Upper lobe of left lung (tissue), 6 donors: ENCODE results near the gene SPDL1. TPM values are rescaled to one million over a fixed set of nuclear protein-coding genes. Genes with fewer than 3 reads are reported as not detected.

Experiments used
- ATAC-seq, 2 donors: fragments of 200-7000 bp; cut with Tn5 transposase; one replicate each; pipeline ENCODE4 v1.9.1; 2022; ENCODE audit warnings: mild to moderate bottlenecking in 2 of 2, moderate library complexity in 2 of 2; ENCODE audit not compliant: low FRiP score in 2 of 2
- DNase-seq, 2 donors: peaks; one replicate each; pipeline ENCODE4 v3.0.0-alpha.2; 2019 to 2020
- H3K27ac ChIP-seq, 4 donors: fragments of 200-600 bp; sonication (generic); one replicate each; pipeline ENCODE4 v1.5.1; 2016 to 2019
- H3K27me3 ChIP-seq, 4 donors: fragments of 200-600 bp; sonication (generic); one replicate each; pipeline ENCODE4 v1.5.1; 2017 to 2019
- H3K36me3 ChIP-seq, 4 donors: fragments of 200-600 bp; sonication (generic); one replicate each; pipeline ENCODE4 v1.5.1; 2016 to 2019
- H3K4me1 ChIP-seq, 4 donors: fragments of 200-600 bp; sonication (generic); one replicate each; pipeline ENCODE4 v1.5.1; 2018 to 2019
- H3K4me3 ChIP-seq, 4 donors: fragments of 200-600 bp; sonication (generic); one replicate each; pipeline ENCODE4 v1.5.1; 2017 to 2019; ENCODE audit warnings: mild to moderate bottlenecking in 2 of 4, moderate library complexity in 1 of 4
- H3K9me3 ChIP-seq, 4 donors: fragments of 200-600 bp; sonication (generic); one replicate each; pipeline ENCODE4 v1.5.1; 2018 to 2019
- EP300 ChIP-seq, 4 donors: sonication (generic); formaldehyde crosslinking; IDR thresholded peaks; one replicate each; pipeline ENCODE4 v1.5.1; 2017; ENCODE audit warnings: antibody characterized with exemption in 4 of 4, control low read depth in 2 of 4
- POLR2A ChIP-seq, 4 donors: fragments of 450-650 bp; IDR thresholded peaks; one replicate each; pipeline ENCODE4 v1.5.1; 2016 to 2017; ENCODE audit warnings: antibody characterized with exemption in 4 of 4, mild to moderate bottlenecking in 2 of 4
- POLR2AphosphoS5 ChIP-seq, 2 donors: sonication (generic); formaldehyde crosslinking; IDR thresholded peaks; one replicate each; pipeline ENCODE4 v1.5.1; 2017; ENCODE audit warnings: antibody characterized with exemption in 2 of 2
- WGBS, 2 donors: methylation state at CpG; one replicate each; pipeline ENCODE4 v1.1.5; 2017 to 2018; 5-methylcytosine and 5-hydroxymethylcytosine counted together
- total RNA-seq, 6 donors: library from RNA; depleted of rRNA in 4 of 6; stranded (reverse); fragments of >200 nt in 4 of 6; gene quantifications; one replicate each; pipeline versions ENCODE4 v1.1.0 to v1.2.1, GENCODE V29; 2016 to 2021
- TF ChIP-seq, protein P1 (sequence below), 6 experiments: fragments of 450-650 bp in 4 of 6; fragments of 200-600 bp in 2 of 6; sonication (generic) in 2 of 6; IDR thresholded peaks; one replicate each; pipeline ENCODE4 v1.5.1; 2016 to 2019; ENCODE audit warnings: antibody characterized with exemption in 6 of 6
- donor health status: DM: no; HTN: no; CAD: no; lungs with moderate emphysema.
- donor health status: DM: no; HTN: yes; CAD: no; lungs with severe emphysema.

Gene SPDL1
- total RNA-seq, 6 donors from 2014 or later: 1.9 to 9.2 (median 5.5) TPM

DNA sequence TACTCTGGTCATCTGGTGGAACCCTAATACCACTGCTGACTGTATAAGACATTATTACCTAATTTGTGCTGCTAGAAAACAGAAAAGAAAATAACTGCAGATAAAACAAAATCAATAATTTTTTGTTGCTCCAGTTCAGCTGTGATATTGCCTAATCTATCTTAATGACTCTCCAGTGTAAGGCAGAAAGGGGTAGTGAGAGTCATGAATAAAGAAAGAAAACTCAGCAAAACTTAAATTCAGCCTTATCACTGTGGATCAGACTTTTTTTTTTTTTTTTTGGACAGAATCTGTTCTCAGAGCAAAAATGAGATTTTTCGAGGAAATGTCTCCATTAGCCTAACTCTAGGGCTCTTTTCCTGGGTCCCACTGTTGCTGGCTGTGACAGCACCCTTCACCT is 52.4 kb downstream of the SPDL1 start:
- Histone ChIP-seq H3K4me1 (peaks cover 3 to 20% (median 13%) of the 10 kb centered on the region in 4 donors), H3K9me3 (peaks cover 0 to 11% (median 3%) of the 10 kb centered on the region in 4 donors), H3K27me3 (no peaks in the 10 kb centered on the region), H3K36me3 (no peaks in the 10 kb centered on the region), H3K27ac (no peak overlapping the region), H3K4me3 (no peak overlapping the region)
- ATAC-seq (peak in 1 of 2 donors; percentile 48), DNase-seq (no peak)
- 59 to 72% methylated on average over 1 of the region's 1 CpG for WGBS, 2 donors
- no peak for TF ChIP-seq EP300 (IDR thresholded peaks at IDR 0.05)
- TF ChIP-seq, protein P1, sequence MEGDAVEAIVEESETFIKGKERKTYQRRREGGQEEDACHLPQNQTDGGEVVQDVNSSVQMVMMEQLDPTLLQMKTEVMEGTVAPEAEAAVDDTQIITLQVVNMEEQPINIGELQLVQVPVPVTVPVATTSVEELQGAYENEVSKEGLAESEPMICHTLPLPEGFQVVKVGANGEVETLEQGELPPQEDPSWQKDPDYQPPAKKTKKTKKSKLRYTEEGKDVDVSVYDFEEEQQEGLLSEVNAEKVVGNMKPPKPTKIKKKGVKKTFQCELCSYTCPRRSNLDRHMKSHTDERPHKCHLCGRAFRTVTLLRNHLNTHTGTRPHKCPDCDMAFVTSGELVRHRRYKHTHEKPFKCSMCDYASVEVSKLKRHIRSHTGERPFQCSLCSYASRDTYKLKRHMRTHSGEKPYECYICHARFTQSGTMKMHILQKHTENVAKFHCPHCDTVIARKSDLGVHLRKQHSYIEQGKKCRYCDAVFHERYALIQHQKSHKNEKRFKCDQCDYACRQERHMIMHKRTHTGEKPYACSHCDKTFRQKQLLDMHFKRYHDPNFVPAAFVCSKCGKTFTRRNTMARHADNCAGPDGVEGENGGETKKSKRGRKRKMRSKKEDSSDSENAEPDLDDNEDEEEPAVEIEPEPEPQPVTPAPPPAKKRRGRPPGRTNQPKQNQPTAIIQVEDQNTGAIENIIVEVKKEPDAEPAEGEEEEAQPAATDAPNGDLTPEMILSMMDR (IDR thresholded peaks at IDR 0.05): no peak
- no peak for TF ChIP-seq POLR2AphosphoS5 (IDR thresholded peaks at IDR 0.05)
- TF ChIP-seq POLR2A (IDR thresholded peaks at IDR 0.05): no peak

DNA sequence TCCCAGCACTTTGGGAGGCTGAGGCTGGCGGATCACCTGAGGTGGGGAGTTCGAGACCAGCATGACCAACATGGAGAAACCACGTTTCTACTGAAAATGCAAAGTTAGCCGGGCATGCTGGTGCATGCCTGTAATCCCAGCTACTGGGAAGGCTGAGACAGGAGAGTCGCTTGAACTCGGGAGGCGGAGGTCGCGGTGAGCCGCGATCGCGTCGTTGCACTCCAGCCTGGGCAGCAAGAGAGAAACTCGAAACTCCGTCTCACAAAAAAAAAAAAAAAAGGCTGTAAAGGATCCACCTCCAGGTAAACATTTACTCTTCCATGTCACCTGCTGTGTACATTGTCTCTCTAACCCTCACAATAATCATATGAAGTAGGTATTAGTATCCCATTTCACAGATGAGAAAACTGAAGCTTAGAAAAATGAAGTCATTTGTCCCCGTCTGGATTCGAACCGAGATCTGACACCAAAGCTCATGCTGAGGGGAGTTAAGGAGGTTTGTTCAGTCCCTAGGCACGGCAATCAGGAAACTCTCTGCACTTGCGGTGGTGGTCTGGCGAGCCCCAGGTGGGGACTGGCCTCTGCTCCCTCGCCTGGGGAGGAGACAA is 53.0 kb downstream of the SPDL1 start:
- WGBS, 2 donors: 54 to 63% methylated on average over 22 to 23 of the region's 23 CpGs
- Histone ChIP-seq H3K4me1 (peaks cover 3 to 17% (median 15%) of the 10 kb centered on the region in 4 donors), H3K36me3 (no peaks in the 10 kb centered on the region), H3K27me3 (no peaks in the 10 kb centered on the region), H3K27ac (peak overlapping the region in 3 of 4 donors; percentile 78 to 86 (median 86)), H3K4me3 (peak overlapping the region in 3 of 4 donors; percentile 44 to 60 (median 55)), H3K9me3 (peaks cover 0 to 11% (median 3%) of the 10 kb centered on the region in 4 donors)
- DNase-seq (peak in 1 of 2 donors; percentile 70), ATAC-seq (no peak)
- TF ChIP-seq POLR2AphosphoS5 (IDR thresholded peaks at IDR 0.05): no peak
- no peak for TF ChIP-seq POLR2A (IDR thresholded peaks at IDR 0.05)
- TF ChIP-seq, protein P1 (IDR thresholded peaks at IDR 0.05): no peak
- TF ChIP-seq EP300 (IDR thresholded peaks at IDR 0.05): no peak

DNA sequence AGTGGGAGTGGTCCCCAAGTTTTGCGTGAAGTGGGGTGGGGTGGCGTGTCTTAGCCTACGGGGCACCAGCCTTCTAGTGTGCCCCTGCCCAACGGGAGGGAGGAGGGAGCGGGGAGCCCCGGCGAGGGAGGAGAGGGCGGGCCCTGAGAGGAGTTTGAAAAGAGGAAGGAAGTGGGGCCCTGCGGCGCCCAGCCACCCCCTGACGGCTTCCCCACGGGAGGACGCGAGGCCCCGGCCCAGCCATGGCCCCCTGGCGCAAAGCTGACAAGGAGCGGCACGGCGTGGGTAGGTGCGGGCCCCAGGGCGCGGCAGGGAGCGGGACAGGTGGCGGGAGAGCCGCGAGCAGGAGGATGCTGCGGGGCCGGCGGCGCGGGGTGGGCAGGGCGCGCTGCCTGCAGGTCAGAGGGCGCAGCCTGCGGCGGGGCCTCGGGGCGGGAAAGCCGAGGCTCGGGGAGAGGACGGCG is 53.5 kb downstream of the SPDL1 start, which contains the start of gene DOCK2:
Gene DOCK2 (plus strand): TSS at position 191 of the 464 bp plus-strand sequence. CDS start 52 bp downstream, at position 243.
- H3K27ac ChIP-seq: peak within 1 kb of the TSS; percentile 78 to 86 (median 84)
- TF ChIP-seq EP300 (IDR thresholded peaks at IDR 0.05) (no peak), POLR2A (IDR thresholded peaks at IDR 0.05) (peak in 1 of 4 donors; percentile 49), POLR2AphosphoS5 (IDR thresholded peaks at IDR 0.05) (peak in 1 of 2 donors; percentile 13)
- no peaks in the 10 kb centered on the region for H3K36me3 ChIP-seq
- H3K4me1 ChIP-seq: peaks cover 3 to 19% (median 15%) of the 10 kb centered on the region in 4 donors
- peaks cover 0 to 11% (median 3%) of the 10 kb centered on the region in 4 donors for H3K9me3 ChIP-seq
- DNase-seq (peak; percentile 79 to 92), ATAC-seq (peak; percentile 76 to 93)
- H3K4me3 ChIP-seq: peak within 1 kb of the TSS; percentile 24 to 60 (median 50)
- no peaks in the 10 kb centered on the region for H3K27me3 ChIP-seq
- 0 to 1% methylated on average over 18 to 22 of the region's 42 CpGs for WGBS, 2 donors

DNA sequence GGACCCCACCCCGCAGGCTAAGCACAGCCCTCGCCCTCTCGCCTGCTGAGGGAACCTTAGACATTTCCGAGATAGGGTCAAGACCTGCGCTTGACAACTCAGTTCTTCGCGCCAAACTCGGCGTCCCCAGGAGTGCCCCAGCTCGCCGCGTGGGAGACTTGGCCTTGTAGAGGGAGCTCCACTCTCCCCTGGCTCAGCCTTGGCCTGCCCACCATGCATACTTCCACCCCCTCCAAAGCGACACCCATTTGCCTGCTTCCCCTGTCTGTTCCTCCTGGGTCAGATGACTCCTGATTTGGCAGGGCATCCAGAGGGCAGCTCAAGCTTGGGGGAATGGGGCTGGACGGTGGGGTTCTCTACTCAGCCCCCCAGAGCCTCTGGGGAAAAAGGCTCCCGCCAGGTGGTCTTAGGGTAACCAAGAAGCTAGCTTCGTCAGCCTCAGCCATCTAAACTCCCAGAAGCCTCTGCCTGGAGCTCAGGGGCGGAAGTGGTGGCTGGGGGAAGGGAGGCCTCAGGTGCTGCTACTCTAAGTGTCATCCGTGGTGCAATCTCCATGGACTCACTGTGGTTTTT is 54.1 kb downstream of the SPDL1 start:
- DNase-seq (peak in 1 of 2 donors; percentile 68), ATAC-seq (peak; percentile 44 to 64)
- Histone ChIP-seq H3K27ac (peak overlapping the region; percentile 78 to 86 (median 84)), H3K4me3 (peak overlapping the region; percentile 24 to 60 (median 50)), H3K9me3 (peaks cover 0 to 11% (median 3%) of the 10 kb centered on the region in 4 donors), H3K4me1 (peaks cover 3 to 19% (median 15%) of the 10 kb centered on the region in 4 donors), H3K36me3 (no peaks in the 10 kb centered on the region), H3K27me3 (no peaks in the 10 kb centered on the region)
- TF ChIP-seq EP300 (IDR thresholded peaks at IDR 0.05) (no peak), POLR2AphosphoS5 (IDR thresholded peaks at IDR 0.05) (peak in 1 of 2 donors; percentile 26)
- 35 to 36% methylated on average over 4 to 7 of the region's 18 CpGs for WGBS, 2 donors

DNA sequence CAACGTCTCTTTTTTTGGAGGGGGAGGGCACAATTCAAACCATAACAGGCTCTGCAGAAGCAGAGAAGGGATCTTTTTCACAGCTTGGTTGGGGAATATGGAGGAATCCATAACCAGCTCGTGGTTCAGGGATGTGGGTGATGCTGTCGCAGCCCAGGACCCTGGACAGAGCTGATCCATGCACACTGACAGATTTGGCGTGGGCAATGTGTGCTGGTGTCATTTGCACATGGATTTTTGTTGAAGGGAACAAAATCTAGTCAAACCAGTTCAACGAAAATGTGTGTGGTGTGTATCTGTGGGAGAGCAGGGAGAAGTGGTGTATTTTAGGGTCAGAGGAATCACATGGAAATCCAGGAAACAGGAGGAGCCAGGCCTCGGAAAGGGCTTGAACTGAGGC is 57.7 kb downstream of the SPDL1 start:
- TF ChIP-seq, protein P1 (IDR thresholded peaks at IDR 0.05): no peak
- TF ChIP-seq POLR2A (IDR thresholded peaks at IDR 0.05) (no peak), EP300 (IDR thresholded peaks at IDR 0.05) (no peak), POLR2AphosphoS5 (IDR thresholded peaks at IDR 0.05) (no peak)
- DNase-seq (no peak), ATAC-seq (no peak)
- 33 to 41% methylated on average over 6 of the region's 6 CpGs for WGBS, 2 donors
- Histone ChIP-seq H3K4me1 (peaks cover 3 to 19% (median 15%) of the 10 kb centered on the region in 4 donors), H3K27me3 (no peaks in the 10 kb centered on the region), H3K4me3 (no peak overlapping the region), H3K27ac (no peak overlapping the region), H3K9me3 (peaks cover 0 to 11% (median 3%) of the 10 kb centered on the region in 4 donors), H3K36me3 (no peaks in the 10 kb centered on the region)
